Retinal pigment epithelial cell (primary cell): ENCODE measurements around the gene EDRF1.

ENCODE experiments used
- DNase-seq: peaks from one replicate; pipeline ENCODE4 v3.0.0-alpha.2; 2010; ENCODE audit warnings: low read depth
- H3K4me3 ChIP-seq: 2 replicates; pipeline ENCODE4 v1.5.1; 2011; ENCODE audit warnings: mild to moderate bottlenecking, low read length, control low read depth, moderate library complexity
- TF ChIP-seq, protein P1 (sequence below): conservative IDR thresholded peaks from 2 replicates; pipeline ENCODE4 v1.5.1; 2011; ENCODE audit warnings: low read depth, low read length, control low read depth, inconsistent platforms

Gene EDRF1

DNA sequence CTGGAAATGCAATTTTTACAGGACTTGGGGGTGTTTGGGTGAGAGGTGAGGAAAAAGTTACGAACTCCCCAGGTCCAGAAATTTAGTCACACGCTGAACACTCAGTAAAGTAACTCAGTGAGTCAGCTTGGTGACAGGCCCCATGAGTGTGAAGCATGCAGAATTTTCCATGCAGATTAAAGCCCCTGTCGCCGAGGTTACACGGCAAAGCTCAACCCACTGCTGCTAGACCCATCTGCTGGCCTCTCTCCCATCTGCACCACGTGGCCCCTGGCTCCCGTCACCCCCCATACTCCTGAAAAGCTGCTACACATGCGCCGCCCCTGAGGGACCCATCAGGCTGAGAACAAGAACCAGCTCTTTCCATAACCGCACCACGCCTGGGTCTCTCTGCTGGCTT, 63.1 kb downstream of the EDRF1 start:
- no peak overlapping the region for H3K4me3 ChIP-seq
- DNase-seq: peak; percentile 68
- TF ChIP-seq, protein P1, sequence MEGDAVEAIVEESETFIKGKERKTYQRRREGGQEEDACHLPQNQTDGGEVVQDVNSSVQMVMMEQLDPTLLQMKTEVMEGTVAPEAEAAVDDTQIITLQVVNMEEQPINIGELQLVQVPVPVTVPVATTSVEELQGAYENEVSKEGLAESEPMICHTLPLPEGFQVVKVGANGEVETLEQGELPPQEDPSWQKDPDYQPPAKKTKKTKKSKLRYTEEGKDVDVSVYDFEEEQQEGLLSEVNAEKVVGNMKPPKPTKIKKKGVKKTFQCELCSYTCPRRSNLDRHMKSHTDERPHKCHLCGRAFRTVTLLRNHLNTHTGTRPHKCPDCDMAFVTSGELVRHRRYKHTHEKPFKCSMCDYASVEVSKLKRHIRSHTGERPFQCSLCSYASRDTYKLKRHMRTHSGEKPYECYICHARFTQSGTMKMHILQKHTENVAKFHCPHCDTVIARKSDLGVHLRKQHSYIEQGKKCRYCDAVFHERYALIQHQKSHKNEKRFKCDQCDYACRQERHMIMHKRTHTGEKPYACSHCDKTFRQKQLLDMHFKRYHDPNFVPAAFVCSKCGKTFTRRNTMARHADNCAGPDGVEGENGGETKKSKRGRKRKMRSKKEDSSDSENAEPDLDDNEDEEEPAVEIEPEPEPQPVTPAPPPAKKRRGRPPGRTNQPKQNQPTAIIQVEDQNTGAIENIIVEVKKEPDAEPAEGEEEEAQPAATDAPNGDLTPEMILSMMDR: no peak

DNA sequence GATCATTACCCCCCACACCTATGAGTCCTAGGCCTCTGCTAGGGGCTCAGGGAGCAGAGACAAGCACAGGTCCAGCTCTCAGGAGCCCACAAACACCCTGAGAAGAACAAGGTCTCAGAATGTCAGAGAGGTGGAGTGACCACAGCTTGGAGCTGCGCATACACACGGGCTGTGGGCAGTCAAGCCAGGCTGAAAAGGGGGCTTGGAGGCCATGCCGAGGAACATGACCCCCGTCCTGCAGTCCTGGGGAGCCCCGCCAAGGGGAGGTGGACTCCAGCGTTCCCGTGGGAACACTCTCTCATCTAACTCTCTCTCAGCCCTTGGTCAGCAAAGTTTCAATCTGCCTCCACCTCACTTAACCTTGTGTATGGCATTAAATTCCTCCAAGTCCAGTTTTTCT, 63.9 kb downstream of the EDRF1 start:
- TF ChIP-seq, protein P1: no peak

DNA sequence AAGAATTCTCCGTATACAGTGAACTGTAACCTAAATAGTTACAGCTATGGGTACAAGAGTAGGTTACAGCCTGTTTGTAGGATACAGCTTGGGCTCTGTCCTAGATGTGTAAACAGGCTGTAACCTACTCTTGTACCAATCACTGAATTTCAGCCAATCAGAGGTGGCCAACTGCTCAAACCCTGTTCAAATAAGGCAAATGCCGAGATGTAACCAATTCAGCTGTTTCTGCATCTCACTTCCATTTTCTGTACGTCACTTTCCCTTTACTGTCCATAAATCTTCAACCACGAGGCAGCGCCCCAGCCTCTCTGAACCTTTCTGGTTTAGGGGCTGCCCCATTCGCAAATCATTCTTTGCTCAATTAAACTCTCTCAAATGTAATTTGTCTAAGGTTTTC, 64.4 kb downstream of the EDRF1 start:
- no peak for DNase-seq
- TF ChIP-seq, protein P1: no peak
- H3K4me3 ChIP-seq: no peak overlapping the region

More for the DNA sequence above, 63.9 kb downstream of the EDRF1 start:
- H3K4me3 ChIP-seq: no peak overlapping the region
- no peak for DNase-seq

DNA sequence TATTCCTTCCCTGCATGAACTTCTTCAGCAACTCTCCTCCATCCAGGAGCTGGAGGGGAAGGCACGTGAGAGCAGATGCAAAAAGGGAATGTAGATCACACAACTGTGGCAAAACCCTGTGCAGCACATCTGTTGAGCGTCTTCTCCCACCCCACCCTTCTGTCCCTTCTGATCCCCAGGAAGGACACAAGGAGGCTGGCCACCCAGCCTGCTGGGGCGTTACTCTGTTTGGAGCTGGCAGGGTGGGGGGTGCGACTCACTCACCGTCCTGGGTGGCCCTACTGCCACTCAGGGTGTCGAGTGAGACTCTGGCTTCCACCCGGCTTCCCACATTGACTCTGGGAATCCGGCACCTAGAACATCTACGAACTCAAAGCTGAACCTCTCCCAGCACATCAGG, 66.3 kb downstream of the EDRF1 start:
- no peak overlapping the region for H3K4me3 ChIP-seq
- TF ChIP-seq, protein P1: no peak
- no peak for DNase-seq

DNA sequence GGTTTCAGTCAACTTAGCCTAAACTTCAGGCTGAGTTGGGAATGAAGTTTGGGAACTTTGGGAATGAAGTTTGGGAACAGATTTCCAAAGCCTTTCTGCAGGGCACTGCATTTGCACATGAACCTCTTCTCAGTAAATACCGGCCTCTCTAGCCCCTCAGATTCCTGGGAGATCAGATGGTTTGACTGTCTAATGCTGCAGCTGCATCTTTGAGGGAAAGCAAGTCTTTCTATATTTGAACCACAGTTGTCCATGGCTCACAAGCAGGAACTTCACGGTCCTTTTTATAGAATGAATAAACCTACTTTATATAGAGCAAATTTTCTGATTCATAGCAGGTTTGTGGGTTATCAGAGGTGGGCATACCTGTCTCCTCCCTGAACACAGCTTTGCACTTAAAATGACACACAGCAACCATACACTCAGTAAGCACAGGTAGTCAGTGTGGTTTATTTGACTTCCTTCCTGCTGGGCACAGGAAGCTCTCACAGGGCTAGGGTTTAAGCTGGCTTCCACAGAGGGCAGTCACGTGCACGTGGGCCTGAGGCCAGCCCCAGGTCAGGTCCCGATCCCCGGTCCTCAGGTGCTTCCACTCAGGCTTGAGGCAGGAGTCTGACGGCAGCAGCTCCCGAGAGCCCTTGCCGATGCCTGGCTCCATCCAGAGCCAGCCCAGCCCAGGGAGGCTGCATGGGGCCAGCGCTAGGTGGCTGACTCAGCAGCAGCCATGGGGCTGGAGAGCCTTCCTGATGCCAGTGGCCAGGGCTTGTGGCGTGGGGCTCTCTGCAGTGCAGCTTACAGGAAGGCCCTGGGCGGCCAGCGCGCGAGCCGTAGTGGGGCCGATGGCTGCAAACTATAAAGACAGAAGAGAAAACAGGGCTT, 68.9 kb downstream of the EDRF1 start:
- TF ChIP-seq, protein P1: no peak
- DNase-seq: no peak

DNA sequence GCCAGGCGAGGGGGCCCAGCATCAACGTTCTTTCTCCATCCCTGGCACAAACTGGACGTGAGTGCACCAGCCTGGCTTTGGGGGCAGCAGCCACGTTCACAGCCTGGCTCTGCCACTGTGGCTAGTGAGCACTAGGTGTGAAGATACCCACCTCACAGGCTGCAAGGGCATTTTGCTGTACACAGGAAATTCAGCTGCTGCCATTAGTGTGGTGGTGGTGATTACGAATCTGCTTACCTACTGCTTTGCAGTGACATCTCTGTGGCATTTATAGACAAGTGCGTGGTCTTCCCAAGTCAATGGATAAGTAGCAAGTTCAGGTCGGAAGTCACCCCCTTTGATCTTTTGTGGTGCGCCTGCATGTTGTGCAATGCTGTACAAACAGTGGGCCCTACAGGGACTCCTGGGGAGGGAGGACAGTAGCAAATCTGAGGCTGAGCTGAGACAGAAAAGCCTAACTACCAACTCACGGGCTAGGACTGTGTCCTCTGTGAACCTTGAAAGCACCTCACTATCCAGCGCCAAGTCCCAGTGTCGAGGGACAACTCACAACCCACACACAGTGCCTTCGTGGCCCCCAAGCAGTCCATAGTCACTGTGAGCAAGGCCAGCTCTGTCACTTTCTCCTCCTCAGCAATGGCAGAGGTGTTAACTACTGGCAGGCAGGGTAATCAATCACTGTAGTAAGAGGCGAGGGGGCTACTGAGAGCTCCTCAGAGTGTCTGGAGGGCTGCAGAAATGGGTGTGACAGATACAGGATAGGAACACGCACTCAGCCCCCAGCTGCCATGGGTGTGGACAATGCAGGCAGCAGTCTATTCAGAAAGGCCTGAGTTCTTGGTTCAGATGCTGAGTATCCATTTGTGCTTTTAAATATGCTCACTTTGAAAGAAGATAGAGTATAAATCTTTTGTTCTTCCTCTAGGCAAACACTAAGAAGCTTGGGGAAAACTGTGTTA, 73.1 kb downstream of the EDRF1 start:
- TF ChIP-seq, protein P1: no peak
- DNase-seq: no peak
- H3K4me3 ChIP-seq: no peak overlapping the region

More for the DNA sequence above, 68.9 kb downstream of the EDRF1 start:
- no peak overlapping the region for H3K4me3 ChIP-seq
